ENCODE data around the gene SLC6A9.

Gene SLC6A9

DNA sequence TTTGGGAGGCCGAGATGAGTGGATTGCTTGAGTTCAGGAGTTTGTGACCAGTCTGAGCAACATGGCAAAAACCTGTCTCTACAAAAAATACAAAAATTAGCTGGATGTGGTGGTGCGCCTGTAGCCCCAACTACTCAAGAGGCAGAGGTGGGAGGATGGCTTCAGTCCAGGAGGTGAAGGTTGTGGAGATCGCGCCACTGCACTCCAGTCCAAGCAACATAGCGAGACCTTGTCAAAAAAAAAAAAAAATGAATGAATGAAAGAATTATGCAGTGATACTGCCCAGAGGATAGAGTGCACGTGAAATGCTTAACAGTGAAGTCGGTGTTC, 61.9 kb downstream of the SLC6A9 start:
- DNase-seq (ENCODE audit: low spot score), result no peak
- TF ChIP-seq, protein P1, sequence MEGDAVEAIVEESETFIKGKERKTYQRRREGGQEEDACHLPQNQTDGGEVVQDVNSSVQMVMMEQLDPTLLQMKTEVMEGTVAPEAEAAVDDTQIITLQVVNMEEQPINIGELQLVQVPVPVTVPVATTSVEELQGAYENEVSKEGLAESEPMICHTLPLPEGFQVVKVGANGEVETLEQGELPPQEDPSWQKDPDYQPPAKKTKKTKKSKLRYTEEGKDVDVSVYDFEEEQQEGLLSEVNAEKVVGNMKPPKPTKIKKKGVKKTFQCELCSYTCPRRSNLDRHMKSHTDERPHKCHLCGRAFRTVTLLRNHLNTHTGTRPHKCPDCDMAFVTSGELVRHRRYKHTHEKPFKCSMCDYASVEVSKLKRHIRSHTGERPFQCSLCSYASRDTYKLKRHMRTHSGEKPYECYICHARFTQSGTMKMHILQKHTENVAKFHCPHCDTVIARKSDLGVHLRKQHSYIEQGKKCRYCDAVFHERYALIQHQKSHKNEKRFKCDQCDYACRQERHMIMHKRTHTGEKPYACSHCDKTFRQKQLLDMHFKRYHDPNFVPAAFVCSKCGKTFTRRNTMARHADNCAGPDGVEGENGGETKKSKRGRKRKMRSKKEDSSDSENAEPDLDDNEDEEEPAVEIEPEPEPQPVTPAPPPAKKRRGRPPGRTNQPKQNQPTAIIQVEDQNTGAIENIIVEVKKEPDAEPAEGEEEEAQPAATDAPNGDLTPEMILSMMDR (IDR thresholded peaks at IDR 0.05; ENCODE audit: extremely low read depth, missing control alignments), result no peak

DNA sequence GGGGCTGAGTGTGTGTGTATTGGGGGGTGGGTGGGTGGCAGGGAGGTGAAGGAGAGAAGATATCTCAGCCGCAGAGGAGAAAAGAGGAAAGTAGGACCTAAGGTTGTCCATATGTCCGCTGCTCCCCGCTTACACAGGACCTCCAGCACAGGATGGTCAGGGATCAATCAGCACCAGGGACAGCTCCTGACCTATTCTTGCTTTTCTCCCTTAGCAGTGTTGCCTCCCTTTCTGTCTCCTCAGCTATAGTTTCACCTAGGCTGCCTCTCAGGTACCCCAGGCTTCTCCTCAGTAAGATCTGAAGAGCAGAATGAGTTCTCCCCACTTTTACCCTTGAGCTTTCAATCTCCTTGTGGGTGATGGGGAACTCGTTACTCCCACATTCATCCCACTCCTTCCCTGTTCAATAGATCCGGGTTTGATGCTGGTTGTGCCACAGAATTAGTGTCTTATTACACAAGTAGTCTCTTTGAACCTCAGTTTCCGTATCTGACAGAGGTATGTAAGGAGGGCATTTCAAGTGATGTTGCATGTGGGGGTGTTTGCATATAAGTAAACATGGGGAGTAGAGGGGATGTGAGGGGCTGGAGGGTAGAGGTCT, 62.8 kb downstream of the SLC6A9 start:
- DNase-seq (ENCODE audit: low spot score), result no peak
- TF ChIP-seq, protein P1 (IDR thresholded peaks at IDR 0.05; ENCODE audit: extremely low read depth, missing control alignments), result no peak

DNA sequence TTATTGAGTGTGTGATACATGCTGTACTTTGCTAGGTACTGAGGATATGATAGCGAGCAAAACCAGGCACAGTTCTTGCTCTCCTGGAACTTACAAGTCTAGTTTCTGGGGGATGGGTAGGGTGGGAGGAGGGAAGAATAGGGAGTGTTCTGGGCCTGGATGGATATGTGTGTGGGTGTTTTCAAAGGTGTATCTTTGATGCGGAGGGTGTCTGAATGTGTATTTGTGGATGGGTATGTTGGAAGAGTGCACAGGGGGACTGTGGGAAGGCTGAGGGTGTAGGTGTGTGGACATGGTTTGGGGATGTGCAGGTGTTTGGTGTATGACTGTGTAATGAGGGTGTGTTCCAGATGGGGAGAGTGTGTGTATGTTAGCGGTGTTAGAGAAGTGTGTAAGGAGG, 65.9 kb downstream of the SLC6A9 start:
- no peak for DNase-seq (ENCODE audit: low spot score)
- TF ChIP-seq, protein P1 (IDR thresholded peaks at IDR 0.05; ENCODE audit: extremely low read depth, missing control alignments), result no peak

DNA sequence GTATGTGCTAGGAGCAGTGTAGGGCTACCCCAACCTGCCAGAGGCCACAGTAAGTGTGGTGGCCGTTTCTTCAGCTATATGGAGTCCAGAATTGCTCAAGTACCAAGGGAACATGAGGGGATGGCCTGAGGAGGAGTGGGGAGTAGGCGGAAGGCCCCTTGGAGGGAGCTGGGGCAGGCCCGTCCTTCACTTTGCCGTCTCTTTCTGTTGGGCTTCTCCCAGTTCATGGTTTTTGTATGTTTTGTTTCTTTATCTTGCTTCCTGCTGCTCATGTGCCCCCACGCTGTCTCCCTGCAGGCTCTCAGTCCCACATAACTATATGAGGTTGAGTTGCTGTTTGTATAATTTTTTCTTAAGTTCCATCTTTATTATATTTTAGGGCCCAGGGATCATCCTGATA, 67.4 kb downstream of the SLC6A9 start:
- DNase-seq (ENCODE audit: low spot score), result no peak
- TF ChIP-seq, protein P1 (IDR thresholded peaks at IDR 0.05; ENCODE audit: extremely low read depth, missing control alignments), result no peak

DNA sequence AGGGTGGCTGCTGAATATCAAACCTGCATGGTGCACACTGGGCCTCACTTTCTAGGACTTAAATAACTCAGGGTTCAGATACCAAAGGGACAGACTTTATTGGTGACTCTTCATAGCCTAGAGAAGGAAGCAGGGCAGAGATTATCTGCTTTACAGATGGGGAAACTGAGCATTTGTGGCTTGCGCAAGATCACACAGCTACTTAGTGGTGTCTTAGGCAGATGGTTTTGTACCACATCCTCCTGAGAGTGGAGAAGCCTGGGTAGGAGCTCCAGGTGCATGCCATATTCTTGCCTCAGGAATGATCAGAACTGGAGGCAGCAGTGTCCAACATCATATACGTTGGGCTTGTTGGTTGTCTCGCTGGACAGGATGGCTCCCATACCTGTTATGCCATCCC, 68.3 kb downstream of the SLC6A9 start:
- TF ChIP-seq, protein P1 (IDR thresholded peaks at IDR 0.05; ENCODE audit: extremely low read depth, missing control alignments), result no peak
- DNase-seq (ENCODE audit: low spot score), result no peak

DNA sequence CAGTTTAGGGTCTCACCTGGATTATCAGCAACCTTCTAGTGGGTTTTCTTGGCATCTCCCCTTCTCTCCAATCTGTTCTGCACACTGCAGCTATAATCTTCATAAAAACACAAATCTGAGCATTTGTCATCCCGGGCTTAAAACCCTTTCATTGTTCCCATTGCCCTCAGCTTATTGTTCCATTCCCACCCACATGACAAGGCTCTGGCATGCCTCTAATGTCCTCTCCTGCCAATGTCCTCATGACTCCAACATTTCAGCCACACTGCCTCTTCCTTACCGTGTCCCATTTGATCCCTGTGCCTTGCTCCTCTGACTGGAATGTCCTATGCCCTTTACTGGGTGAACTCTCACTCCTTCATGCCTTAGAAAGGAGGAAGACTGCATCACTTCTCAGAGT, 68.9 kb downstream of the SLC6A9 start:
- DNase-seq (ENCODE audit: low spot score), result no peak
- TF ChIP-seq, protein P1 (IDR thresholded peaks at IDR 0.05; ENCODE audit: extremely low read depth, missing control alignments), result no peak

DNA sequence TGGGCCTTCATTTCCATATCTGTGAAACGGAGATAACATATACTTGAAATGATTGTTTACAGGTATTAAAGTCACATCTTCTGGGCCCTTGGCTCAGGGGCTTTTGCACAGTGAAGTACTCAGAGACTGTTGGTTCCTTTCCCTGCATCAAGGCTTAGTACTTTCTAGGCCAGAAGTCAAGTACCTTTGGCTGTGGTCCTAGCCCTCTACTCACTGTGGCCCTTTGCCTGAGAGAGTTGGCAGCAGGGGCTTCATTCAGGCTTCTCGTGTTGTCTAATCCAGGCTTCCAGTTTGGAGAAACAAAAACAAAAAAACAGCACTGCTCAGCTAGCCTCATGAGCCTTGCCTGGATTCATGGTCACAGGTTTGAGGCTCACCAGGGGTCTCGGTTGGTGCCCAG, 69.6 kb downstream of the SLC6A9 start:
- TF ChIP-seq, protein P1 (IDR thresholded peaks at IDR 0.05; ENCODE audit: extremely low read depth, missing control alignments), result no peak
- no peak for DNase-seq (ENCODE audit: low spot score)

All from GM20000 (cell line).